ENCODE results near the gene PLCG2. TPM values are rescaled to one million over a fixed set of nuclear protein-coding genes. Genes with fewer than 3 reads are reported as not detected.

The PLCG2 gene
- total RNA-seq, 1 donor from 2014 or later: 14.2 TPM

- no peaks in the 10 kb centered on the region for H3K9me3 ChIP-seq
- H3K27me3 ChIP-seq: no peaks in the 10 kb centered on the region
- H3K36me3 ChIP-seq: no peaks in the 10 kb centered on the region
- TF ChIP-seq POLR2A (IDR thresholded peaks at IDR 0.05): no peak
- TF ChIP-seq POLR2AphosphoS5 (IDR thresholded peaks at IDR 0.05; ENCODE audit: insufficient read depth in 1 of 2, low read depth in 1 of 2): no peak
- TF ChIP-seq CTCF (IDR thresholded peaks at IDR 0.05): no peak
- no peak overlapping the region for H3K27ac ChIP-seq
- DNase-seq (ENCODE audit: extremely low spot score in 2 of 2): no peak
- intact Hi-C loops (cut with DNase I): no loop called here
- H3K4me3 ChIP-seq: no peak overlapping the region
- peaks cover 6% of the 10 kb centered on the region for H3K4me1 ChIP-seq
Observed at GRCh38 chr16:81833751-81834150, 54.7 kb downstream of the PLCG2 start.

GRCh38 chr16:81834868-81835267 lies 55.8 kb downstream of the PLCG2 start:
- Histone ChIP-seq H3K27ac (no peak overlapping the region), H3K4me3 (no peak overlapping the region), H3K27me3 (no peaks in the 10 kb centered on the region), H3K36me3 (no peaks in the 10 kb centered on the region), H3K9me3 (no peaks in the 10 kb centered on the region), H3K4me1 (peaks cover 6% of the 10 kb centered on the region)
- intact Hi-C loops (cut with DNase I): no loop called here
- TF ChIP-seq CTCF (IDR thresholded peaks at IDR 0.05) (no peak), POLR2A (IDR thresholded peaks at IDR 0.05) (no peak), POLR2AphosphoS5 (IDR thresholded peaks at IDR 0.05; ENCODE audit: insufficient read depth in 1 of 2, low read depth in 1 of 2) (no peak)
- no peak for DNase-seq (ENCODE audit: extremely low spot score in 2 of 2)

- Histone ChIP-seq H3K9me3 (no peaks in the 10 kb centered on the region), H3K4me3 (no peak overlapping the region), H3K36me3 (no peaks in the 10 kb centered on the region), H3K27ac (no peak overlapping the region), H3K27me3 (no peaks in the 10 kb centered on the region), H3K4me1 (peaks cover 6% of the 10 kb centered on the region)
- no peak for DNase-seq (ENCODE audit: extremely low spot score in 2 of 2)
- TF ChIP-seq POLR2A (IDR thresholded peaks at IDR 0.05) (no peak), POLR2AphosphoS5 (IDR thresholded peaks at IDR 0.05; ENCODE audit: insufficient read depth in 1 of 2, low read depth in 1 of 2) (no peak), CTCF (IDR thresholded peaks at IDR 0.05) (no peak)
- intact Hi-C loops (cut with DNase I): no loop called here
Observed at GRCh38 chr16:81836279-81837054, 57.4 kb downstream of the PLCG2 start.

GRCh38 chr16:81837312-81837751 lies 58.2 kb downstream of the PLCG2 start:
- Histone ChIP-seq H3K4me1 (peaks cover 3% of the 10 kb centered on the region), H3K27ac (no peak overlapping the region), H3K9me3 (no peaks in the 10 kb centered on the region), H3K4me3 (no peak overlapping the region), H3K36me3 (no peaks in the 10 kb centered on the region), H3K27me3 (no peaks in the 10 kb centered on the region)
- TF ChIP-seq POLR2A (IDR thresholded peaks at IDR 0.05) (no peak), POLR2AphosphoS5 (IDR thresholded peaks at IDR 0.05; ENCODE audit: insufficient read depth in 1 of 2, low read depth in 1 of 2) (no peak), CTCF (IDR thresholded peaks at IDR 0.05) (no peak)
- DNase-seq (ENCODE audit: extremely low spot score in 2 of 2): no peak
- intact Hi-C loops (cut with DNase I): no loop called here

GRCh38 chr16:81838794-81839193 lies 59.7 kb downstream of the PLCG2 start:
- no peak for TF ChIP-seq POLR2A (IDR thresholded peaks at IDR 0.05)
- TF ChIP-seq CTCF (IDR thresholded peaks at IDR 0.05): no peak
- TF ChIP-seq POLR2AphosphoS5 (IDR thresholded peaks at IDR 0.05; ENCODE audit: insufficient read depth in 1 of 2, low read depth in 1 of 2): no peak
- H3K4me1 ChIP-seq: no peaks in the 10 kb centered on the region
- no peaks in the 10 kb centered on the region for H3K27me3 ChIP-seq
- no peak overlapping the region for H3K27ac ChIP-seq
- H3K36me3 ChIP-seq: no peaks in the 10 kb centered on the region
- intact Hi-C loops (cut with DNase I): no loop called here
- no peak for DNase-seq (ENCODE audit: extremely low spot score in 2 of 2)
- no peak overlapping the region for H3K4me3 ChIP-seq
- H3K9me3 ChIP-seq: no peaks in the 10 kb centered on the region
